Stimulated activated CD4-positive, alpha-beta T cell treated with anti-CD3 and anti-CD28 coated beads, Interleukin-4, amount 100 ng/mL, for 24 hours (primary cell): Measurements from ENCODE around the gene GRXCR2.

ENCODE experiments used
- DNase-seq: peaks from one replicate; pipeline ENCODE4 v3.0.0-alpha.2; 2020

GRXCR2 gene

GRCh38 chr5:145834554-145834916 lies 38.3 kb downstream of the GRXCR2 start:
- no peak for DNase-seq

DNA sequence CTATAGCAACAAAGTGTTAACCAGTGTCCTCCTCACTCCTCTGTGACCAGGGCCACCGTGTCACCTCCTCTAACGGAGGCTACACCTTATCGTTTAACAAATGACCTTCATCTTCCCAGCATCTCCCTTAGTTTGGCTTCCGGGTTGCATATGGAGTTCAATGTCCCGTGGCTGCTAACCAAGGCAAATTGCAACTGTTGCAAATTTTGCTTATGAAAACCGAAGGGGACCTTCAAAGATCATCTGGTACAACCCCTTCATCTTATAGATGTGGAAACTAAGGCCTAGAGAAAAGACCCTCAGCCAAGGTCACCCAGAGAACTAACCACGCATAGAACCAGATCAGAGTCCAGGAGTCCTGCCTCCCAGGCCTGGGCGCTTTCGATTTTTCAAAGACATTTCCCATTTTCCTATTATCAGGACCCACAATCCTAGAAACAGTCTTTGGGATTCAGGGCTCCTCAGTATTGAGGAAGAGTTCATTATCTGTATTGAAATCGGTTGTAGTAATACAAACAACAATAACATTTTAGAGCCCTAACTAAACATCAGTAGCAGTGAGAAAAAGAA lies 39.1 kb downstream of the GRXCR2 start:
- no peak for DNase-seq

DNA sequence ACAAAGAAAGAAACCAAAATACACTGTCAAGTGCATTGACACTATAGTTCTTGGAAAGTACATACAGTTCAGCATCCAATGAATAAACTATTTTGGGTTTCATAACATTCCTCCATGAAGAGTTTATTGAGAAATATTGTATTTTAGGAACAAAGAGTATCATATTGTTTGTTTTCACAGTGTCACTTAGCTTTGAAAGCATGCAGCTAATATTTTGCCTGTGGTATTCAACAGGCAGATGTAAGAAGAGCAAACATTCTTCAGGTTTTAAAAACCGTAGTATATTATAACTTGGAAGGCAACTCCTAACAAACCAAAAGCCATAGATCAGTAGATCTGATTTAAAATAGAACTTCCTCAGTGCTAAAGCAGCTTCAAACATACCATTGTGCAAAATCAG lies 42.2 kb downstream of the GRXCR2 start:
- no peak for DNase-seq

- no peak for DNase-seq
These were observed 43.0 kb downstream of the GRXCR2 start for GRCh38 chr5:145829708-145830361.

DNA sequence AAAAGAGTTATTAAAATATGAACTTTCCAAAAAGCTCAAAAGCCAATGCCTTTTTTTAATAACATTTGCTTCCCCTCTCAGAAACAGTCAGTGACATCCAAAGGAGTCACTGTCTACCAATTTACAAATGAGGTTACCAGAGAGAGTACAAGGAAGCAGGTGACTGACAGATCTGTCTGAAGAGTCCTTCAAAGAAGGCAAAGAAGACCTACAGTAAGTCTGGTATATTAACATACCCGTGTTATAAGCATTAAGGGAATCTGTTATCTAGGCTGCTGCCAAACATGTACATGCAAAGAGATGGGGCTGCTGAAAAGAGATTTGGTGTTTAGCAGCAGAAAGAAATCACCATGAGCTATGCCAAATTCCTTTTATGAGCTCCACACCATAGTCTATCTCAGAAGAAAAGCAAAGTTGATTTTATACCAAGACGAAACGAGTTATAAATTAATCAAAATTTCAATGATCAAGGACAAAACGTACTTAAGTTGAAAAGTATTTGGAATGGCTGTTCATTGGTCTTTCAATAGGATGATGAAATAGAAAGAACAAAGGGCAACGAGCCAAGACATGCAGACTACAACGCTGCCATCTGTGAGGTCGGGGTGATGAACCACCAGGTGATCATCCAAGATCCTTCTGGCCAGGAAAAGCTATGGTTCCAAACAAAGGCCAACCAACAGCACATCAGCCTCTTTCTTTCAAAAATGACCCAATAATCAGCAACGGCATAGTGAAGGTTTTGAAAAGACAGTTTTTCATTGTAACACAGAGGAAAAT lies 45.7 kb downstream of the GRXCR2 start:
- DNase-seq, result no peak

- DNase-seq, result no peak
These were observed 47.0 kb downstream of the GRXCR2 start for GRCh38 chr5:145825751-145826180.

- no peak for DNase-seq
These were observed 48.8 kb downstream of the GRXCR2 start for GRCh38 chr5:145824040-145824439.

DNA sequence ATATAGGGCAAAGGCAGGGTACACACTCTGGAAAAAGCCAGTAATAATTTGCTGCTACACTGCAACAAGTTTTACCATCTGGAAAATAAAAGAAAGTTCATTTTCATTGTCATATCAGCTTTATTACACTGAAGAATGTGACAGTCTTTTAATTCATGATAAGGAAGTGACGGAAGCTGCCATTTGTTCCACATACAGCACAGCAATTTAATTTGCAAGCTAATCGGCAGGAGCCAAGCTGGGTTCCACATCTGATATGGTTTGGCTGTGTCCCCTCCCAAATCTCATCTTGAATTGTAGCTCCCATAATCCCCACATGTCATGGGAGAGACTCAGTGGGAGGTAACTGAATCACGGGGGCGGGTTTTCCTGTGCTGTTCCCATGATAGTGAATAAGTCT lies 54.2 kb downstream of the GRXCR2 start:
- DNase-seq, result no peak

- DNase-seq, result no peak
These were observed 59.9 kb downstream of the GRXCR2 start for GRCh38 chr5:145812877-145813276.

DNA sequence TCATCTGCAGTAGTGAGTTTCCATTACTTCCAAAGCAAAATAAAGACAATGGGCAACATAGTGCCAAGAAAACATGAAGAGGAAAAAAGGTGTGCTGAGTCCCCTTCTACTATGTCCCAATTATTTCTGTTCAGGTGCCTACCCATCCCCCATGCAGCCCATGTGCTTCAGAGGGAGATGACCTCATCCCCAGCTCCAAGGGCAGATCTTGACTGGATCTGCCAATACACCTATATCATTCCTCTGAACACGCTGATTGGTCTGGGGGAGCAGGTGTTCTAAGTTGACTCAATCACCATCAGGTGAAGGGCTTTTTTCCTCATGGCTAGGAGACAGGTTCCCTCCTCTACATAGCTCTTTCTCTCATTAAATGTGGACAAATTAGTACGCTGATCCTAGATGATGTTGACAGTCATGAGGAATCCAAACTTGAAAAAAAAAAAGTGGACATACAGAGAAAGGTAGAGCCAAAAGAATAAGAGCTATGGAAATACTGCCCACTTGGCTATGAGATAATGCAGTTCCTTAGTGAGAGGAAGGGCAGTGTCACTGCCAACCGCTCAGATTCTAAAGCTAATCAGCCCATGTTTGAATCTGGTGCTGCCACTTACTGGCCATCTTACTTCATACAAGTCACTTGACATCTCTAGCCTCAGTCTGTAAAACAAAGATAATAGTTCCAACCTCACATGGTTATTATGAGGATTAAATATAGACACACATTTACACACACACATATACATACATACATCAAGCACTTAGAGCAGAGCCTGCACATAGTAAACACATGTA lies 60.8 kb downstream of the GRXCR2 start:
- no peak for DNase-seq
